Brain microvascular endothelial cell (primary cell): Measurements from ENCODE around the gene TCERG1L.

Source experiments
- DNase-seq: peaks from one replicate; pipeline ENCODE4 v3.0.0-alpha.2; 2020
- H3K27ac ChIP-seq: fragments of 250-450 bp; sonication (Bioruptor Pico); 2 replicates; pipeline ENCODE4 v1.5.1; 2020; ENCODE audit warnings: mild to moderate bottlenecking, moderate library complexity
- H3K27me3 ChIP-seq: fragments of 250-450 bp; sonication (Bioruptor Pico); replicated peaks from 2 replicates; pipeline ENCODE4 v1.5.1; 2020; ENCODE audit warnings: mild to moderate bottlenecking
- H3K36me3 ChIP-seq: fragments of 250-450 bp; sonication (Bioruptor Pico); replicated peaks from 2 replicates; pipeline ENCODE4 v1.5.1; 2020; ENCODE audit warnings: mild to moderate bottlenecking
- H3K4me3 ChIP-seq: 2 replicates; pipeline ENCODE4 v1.5.1; 2011; ENCODE audit warnings: low read depth, mild to moderate bottlenecking, control low read depth, low read length, moderate library complexity
- CTCF ChIP-seq: IDR thresholded peaks from 2 replicates; pipeline ENCODE4 v1.5.1; 2011; ENCODE audit warnings: low read depth, mild to moderate bottlenecking, moderate library complexity, low read length, control low read depth, inconsistent platforms; ENCODE audit errors: missing control alignments
- in situ Hi-C: cut with HindIII; loops from 2 replicates; pipeline ENCODE4 v1.10.0; 2017; ENCODE audit warnings: low sequenced_read_pairs, low pct_ligation_motif_present

Gene TCERG1L

GRCh38 chr10:131211146-131211545 is 100.4 kb downstream of the TCERG1L start:
- Histone ChIP-seq H3K4me3 (no peak overlapping the region), H3K36me3 (no peaks in the 10 kb centered on the region), H3K27ac (no peak overlapping the region), H3K27me3 (no peaks in the 10 kb centered on the region)
- in situ Hi-C loops = no loop called here
- no peak for TF ChIP-seq CTCF
- DNase-seq = no peak

GRCh38 chr10:131210181-131210580 is 101.3 kb downstream of the TCERG1L start:
- Histone ChIP-seq H3K27me3 (no peaks in the 10 kb centered on the region), H3K36me3 (no peaks in the 10 kb centered on the region), H3K27ac (no peak overlapping the region), H3K4me3 (no peak overlapping the region)
- TF ChIP-seq CTCF = no peak
- no peak for DNase-seq
- in situ Hi-C loops = no loop called here

GRCh38 chr10:131207584-131208532 is 103.7 kb downstream of the TCERG1L start:
- TF ChIP-seq CTCF = no peak
- in situ Hi-C loops = no loop called here

GRCh38 chr10:131207176-131207575 is 104.3 kb downstream of the TCERG1L start:
- no peak overlapping the region for H3K4me3 ChIP-seq
- in situ Hi-C loops = no loop called here
- no peak for TF ChIP-seq CTCF
- no peaks in the 10 kb centered on the region for H3K36me3 ChIP-seq
- H3K27ac ChIP-seq = no peak overlapping the region
- no peaks in the 10 kb centered on the region for H3K27me3 ChIP-seq
- no peak for DNase-seq

More at GRCh38 chr10:131207584-131208532, 103.7 kb downstream of the TCERG1L start:
- H3K27ac ChIP-seq = no peak overlapping the region
- H3K4me3 ChIP-seq = no peak overlapping the region
- H3K27me3 ChIP-seq = no peaks in the 10 kb centered on the region
- no peaks in the 10 kb centered on the region for H3K36me3 ChIP-seq
- DNase-seq = no peak

- in situ Hi-C loops = no loop called here
These were observed 105.2 kb downstream of the TCERG1L start for GRCh38 chr10:131206111-131206995.

More at GRCh38 chr10:131206111-131206995, 105.2 kb downstream of the TCERG1L start:
- no peak for DNase-seq
- Histone ChIP-seq H3K27me3 (no peaks in the 10 kb centered on the region), H3K4me3 (no peak overlapping the region), H3K36me3 (no peaks in the 10 kb centered on the region), H3K27ac (no peak overlapping the region)
- TF ChIP-seq CTCF = no peak
